DOHH2 (cell line): Measurements from ENCODE around the gene HECW1.
"Not testable (repeated sequence)": the region's sequence is repeated elsewhere in the genome, so short reads cannot be mapped to it uniquely, and the experiment has no call there.

Source experiments
- EZH2phosphoT487 ChIP-seq: fragments of 200-600 bp; sonication (generic); IDR thresholded peaks from 2 replicates; pipeline ENCODE4 v1.6.1; 2017; ENCODE audit warnings: borderline replicate concordance, mild to moderate bottlenecking, antibody characterized with exemption, low read length, moderate library complexity, mixed read lengths
- TF ChIP-seq, protein P1 (sequence below): fragments of 200-600 bp; sonication (generic); IDR thresholded peaks from one replicate; pipeline ENCODE4 v1.5.1; 2014; ENCODE audit warnings: antibody characterized with exemption, mild to moderate bottlenecking, low read depth, low read length; ENCODE audit not compliant: poor library complexity, severe bottlenecking

DNA sequence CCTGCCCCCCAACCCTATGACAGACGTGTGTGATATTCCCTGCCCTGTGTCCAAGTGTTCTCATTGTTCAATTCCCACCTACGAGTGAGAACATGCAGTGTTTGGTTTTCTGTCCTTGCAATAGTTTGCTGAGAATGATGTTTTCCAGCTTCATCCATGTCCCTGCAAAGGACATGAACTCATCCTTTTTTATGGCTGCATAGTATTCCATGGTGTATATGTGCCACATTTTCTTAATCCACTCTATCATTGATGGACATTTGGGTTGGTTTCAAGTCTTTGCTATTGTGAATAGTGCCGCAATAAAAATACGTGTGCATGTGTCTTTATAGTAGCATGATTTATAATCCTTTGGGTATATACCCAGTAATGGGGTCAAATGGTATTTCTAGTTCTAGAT, 231.0 kb downstream of the HECW1 start:
- TF ChIP-seq, protein P1, sequence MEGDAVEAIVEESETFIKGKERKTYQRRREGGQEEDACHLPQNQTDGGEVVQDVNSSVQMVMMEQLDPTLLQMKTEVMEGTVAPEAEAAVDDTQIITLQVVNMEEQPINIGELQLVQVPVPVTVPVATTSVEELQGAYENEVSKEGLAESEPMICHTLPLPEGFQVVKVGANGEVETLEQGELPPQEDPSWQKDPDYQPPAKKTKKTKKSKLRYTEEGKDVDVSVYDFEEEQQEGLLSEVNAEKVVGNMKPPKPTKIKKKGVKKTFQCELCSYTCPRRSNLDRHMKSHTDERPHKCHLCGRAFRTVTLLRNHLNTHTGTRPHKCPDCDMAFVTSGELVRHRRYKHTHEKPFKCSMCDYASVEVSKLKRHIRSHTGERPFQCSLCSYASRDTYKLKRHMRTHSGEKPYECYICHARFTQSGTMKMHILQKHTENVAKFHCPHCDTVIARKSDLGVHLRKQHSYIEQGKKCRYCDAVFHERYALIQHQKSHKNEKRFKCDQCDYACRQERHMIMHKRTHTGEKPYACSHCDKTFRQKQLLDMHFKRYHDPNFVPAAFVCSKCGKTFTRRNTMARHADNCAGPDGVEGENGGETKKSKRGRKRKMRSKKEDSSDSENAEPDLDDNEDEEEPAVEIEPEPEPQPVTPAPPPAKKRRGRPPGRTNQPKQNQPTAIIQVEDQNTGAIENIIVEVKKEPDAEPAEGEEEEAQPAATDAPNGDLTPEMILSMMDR: not testable (repeated sequence)
- not testable (repeated sequence) for TF ChIP-seq EZH2phosphoT487
